ENCODE measurements around the gene RNU1-4.
"Not testable (repeated sequence)": the region's sequence is repeated elsewhere in the genome, so short reads cannot be mapped to it uniquely, and the experiment has no call there.

The RNU1-4 gene

DNA sequence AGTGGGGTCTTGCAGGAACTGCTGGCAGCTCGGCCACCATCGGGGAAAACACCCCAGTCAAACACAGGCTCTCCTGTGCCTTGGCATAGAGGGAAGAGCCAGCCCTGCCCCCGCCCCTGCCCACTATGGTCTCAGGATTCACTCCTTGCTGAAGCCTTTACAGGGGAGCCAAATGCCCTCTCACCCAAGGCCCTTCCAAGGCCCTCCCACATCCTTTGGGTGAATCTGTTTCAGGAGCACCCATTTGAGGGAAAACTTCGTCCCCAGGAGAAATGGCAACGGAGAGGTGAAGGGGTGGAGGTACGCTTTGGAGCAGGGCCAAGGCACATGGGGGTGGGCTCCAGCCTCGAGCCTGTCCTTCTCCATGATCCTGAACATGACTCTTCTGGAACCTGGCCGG is 35.9 kb downstream of the RNU1-4 start:
- not testable (repeated sequence) for ATAC-seq (ENCODE audit: low read depth); H3K4me1 ChIP-seq (ENCODE audit: insufficient read depth, poor library complexity, severe bottlenecking); H3K36me3 ChIP-seq (ENCODE audit: low read depth); DNase-seq (ENCODE audit: low spot score); H3K27me3 ChIP-seq (ENCODE audit: insufficient read depth, poor library complexity, severe bottlenecking); H3K27ac ChIP-seq (ENCODE audit: poor library complexity, severe bottlenecking); H3K9me3 ChIP-seq (ENCODE audit: severe bottlenecking); H3K4me3 ChIP-seq (ENCODE audit: severe bottlenecking)

DNA sequence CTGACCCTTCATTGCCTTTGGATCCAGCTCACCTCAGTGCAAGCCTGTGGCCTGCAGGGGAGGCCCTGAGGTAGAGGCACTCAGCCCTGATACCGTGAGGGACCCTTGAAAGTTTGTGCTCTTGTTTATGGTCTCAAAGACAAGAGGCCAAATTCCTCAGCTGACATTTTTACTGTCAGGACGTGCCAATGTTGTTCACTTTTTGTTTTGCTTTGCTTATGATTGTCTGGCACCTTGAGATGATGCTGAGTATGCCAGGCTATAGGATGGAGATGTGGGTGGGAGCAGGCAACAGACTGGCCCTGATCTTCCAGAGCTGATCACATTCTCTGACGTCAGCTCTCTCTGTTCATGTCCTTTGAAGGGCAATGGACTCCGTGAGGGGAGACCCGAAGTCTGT is 36.5 kb downstream of the RNU1-4 start:
- H3K4me1 ChIP-seq (ENCODE audit: insufficient read depth, poor library complexity, severe bottlenecking); DNase-seq (ENCODE audit: low spot score): not testable (repeated sequence)

DNA sequence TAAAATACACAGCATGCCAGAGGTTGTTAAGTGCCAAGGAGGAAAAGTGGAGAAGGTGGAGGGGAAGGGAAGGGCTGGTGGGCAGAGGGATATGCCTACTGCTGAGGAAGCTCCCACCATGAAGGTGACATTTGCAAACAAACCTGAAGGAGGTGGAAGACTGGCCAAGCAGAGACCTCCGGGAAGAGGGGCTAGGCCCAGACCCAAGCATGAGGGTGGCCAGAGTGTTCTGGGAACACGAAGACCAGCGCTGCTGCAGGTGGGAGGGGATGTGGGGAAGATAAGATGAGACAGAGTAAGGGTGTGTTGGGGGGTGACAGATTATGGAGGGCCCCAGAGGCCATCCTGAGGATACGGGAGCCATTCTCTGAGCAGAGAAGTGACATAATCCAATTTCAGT is 37.5 kb downstream of the RNU1-4 start:
- H3K36me3 ChIP-seq (ENCODE audit: low read depth); H3K27me3 ChIP-seq (ENCODE audit: insufficient read depth, poor library complexity, severe bottlenecking); H3K27ac ChIP-seq (ENCODE audit: poor library complexity, severe bottlenecking); H3K4me1 ChIP-seq (ENCODE audit: insufficient read depth, poor library complexity, severe bottlenecking); H3K9me3 ChIP-seq (ENCODE audit: severe bottlenecking); H3K4me3 ChIP-seq (ENCODE audit: severe bottlenecking); ATAC-seq (ENCODE audit: low read depth); DNase-seq (ENCODE audit: low spot score): not testable (repeated sequence)

More for the DNA sequence above, 36.5 kb downstream of the RNU1-4 start:
- not testable (repeated sequence) for H3K4me3 ChIP-seq (ENCODE audit: severe bottlenecking); H3K27ac ChIP-seq (ENCODE audit: poor library complexity, severe bottlenecking); H3K9me3 ChIP-seq (ENCODE audit: severe bottlenecking); H3K36me3 ChIP-seq (ENCODE audit: low read depth); ATAC-seq (ENCODE audit: low read depth); H3K27me3 ChIP-seq (ENCODE audit: insufficient read depth, poor library complexity, severe bottlenecking)

DNA sequence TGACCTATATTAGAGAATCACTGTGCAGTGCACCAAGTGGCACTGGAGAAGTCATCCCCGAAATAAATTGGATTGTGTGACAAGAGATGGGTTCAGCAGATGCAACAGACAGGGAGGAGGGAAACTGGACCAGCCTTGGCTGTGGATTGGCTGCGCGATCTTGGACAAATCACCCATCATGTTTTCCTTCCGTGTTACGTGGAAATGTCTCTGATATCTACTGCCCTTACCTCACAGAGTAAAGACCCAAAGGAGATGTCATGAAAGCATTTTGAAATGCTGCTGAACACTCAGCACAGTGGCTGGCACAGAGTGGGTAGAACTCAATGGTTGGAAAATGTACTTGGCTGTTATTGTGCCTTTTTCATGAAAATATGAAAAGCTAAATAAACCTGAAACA is 39.2 kb downstream of the RNU1-4 start:
- H3K36me3 ChIP-seq (ENCODE audit: low read depth); H3K27me3 ChIP-seq (ENCODE audit: insufficient read depth, poor library complexity, severe bottlenecking); ATAC-seq (ENCODE audit: low read depth); H3K4me1 ChIP-seq (ENCODE audit: insufficient read depth, poor library complexity, severe bottlenecking); DNase-seq (ENCODE audit: low spot score); H3K27ac ChIP-seq (ENCODE audit: poor library complexity, severe bottlenecking); H3K9me3 ChIP-seq (ENCODE audit: severe bottlenecking); H3K4me3 ChIP-seq (ENCODE audit: severe bottlenecking): not testable (repeated sequence)

DNA sequence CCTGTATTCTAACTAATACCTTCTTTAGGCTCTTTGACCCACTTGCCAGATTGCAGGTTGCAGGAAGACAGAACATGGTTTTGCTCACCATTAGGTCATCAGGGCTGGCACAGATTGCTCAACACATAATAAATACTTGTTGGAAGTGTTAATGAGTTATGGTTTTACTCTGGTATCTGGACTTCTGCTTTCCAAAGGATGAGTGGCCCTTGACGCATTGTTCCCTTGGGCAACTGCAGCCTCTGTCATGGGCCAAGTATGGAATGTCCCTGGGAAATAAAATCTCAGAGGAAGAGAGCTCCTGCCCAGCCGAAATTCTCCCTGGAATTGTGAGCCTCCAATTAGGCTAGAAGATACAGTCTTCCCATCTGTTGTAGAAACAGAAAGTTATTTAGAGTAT is 40.7 kb downstream of the RNU1-4 start:
- DNase-seq (ENCODE audit: low spot score); H3K4me1 ChIP-seq (ENCODE audit: insufficient read depth, poor library complexity, severe bottlenecking); H3K4me3 ChIP-seq (ENCODE audit: severe bottlenecking); H3K27me3 ChIP-seq (ENCODE audit: insufficient read depth, poor library complexity, severe bottlenecking); H3K9me3 ChIP-seq (ENCODE audit: severe bottlenecking); H3K36me3 ChIP-seq (ENCODE audit: low read depth); H3K27ac ChIP-seq (ENCODE audit: poor library complexity, severe bottlenecking): not testable (repeated sequence)
- peak; percentile 93 for ATAC-seq (ENCODE audit: low read depth)

DNA sequence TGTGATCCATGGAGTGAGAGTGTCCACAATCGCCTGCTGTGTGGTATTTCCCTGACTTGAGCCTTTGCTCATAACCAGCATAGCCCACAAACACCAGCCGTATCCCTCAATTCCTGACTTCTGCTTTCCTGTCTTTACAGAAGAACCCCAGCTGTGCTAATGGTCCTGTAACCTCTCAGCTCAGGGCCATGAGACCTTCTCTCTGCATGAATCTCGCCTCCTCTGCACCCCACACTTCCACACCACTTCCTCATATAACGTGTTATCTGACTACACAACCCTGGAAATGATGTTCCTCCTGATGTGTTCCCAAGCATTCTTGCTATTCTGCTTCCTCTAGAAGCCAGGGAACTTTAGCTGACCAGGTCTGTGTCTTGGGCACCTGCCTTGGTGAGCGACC is 41.3 kb downstream of the RNU1-4 start:
- DNase-seq (ENCODE audit: low spot score); H3K27me3 ChIP-seq (ENCODE audit: insufficient read depth, poor library complexity, severe bottlenecking); H3K4me3 ChIP-seq (ENCODE audit: severe bottlenecking); H3K27ac ChIP-seq (ENCODE audit: poor library complexity, severe bottlenecking); H3K4me1 ChIP-seq (ENCODE audit: insufficient read depth, poor library complexity, severe bottlenecking); H3K9me3 ChIP-seq (ENCODE audit: severe bottlenecking); H3K36me3 ChIP-seq (ENCODE audit: low read depth); ATAC-seq (ENCODE audit: low read depth): not testable (repeated sequence)

DNA sequence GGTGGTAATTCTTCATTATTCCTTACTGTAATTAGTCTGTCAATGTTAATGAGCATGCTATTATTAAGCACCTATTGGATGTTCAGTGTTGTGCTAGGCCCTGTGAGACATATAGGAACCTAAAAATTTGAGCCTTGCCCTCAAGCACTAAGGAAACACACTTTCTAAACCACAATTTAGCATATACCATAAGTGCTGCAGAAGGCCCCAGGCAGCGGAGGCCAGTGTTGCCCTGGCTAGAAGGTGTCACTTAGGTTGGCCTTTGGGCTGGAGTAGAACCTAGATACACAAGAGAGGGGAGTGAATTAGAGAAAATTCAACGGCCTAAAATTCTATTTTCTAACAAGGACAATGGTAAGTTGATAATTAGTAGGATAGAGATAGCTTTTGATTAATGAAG is 44.6 kb downstream of the RNU1-4 start:
- not testable (repeated sequence) for H3K36me3 ChIP-seq (ENCODE audit: low read depth); H3K9me3 ChIP-seq (ENCODE audit: severe bottlenecking); H3K27ac ChIP-seq (ENCODE audit: poor library complexity, severe bottlenecking); H3K4me3 ChIP-seq (ENCODE audit: severe bottlenecking); ATAC-seq (ENCODE audit: low read depth); DNase-seq (ENCODE audit: low spot score); H3K27me3 ChIP-seq (ENCODE audit: insufficient read depth, poor library complexity, severe bottlenecking); H3K4me1 ChIP-seq (ENCODE audit: insufficient read depth, poor library complexity, severe bottlenecking)

DNA sequence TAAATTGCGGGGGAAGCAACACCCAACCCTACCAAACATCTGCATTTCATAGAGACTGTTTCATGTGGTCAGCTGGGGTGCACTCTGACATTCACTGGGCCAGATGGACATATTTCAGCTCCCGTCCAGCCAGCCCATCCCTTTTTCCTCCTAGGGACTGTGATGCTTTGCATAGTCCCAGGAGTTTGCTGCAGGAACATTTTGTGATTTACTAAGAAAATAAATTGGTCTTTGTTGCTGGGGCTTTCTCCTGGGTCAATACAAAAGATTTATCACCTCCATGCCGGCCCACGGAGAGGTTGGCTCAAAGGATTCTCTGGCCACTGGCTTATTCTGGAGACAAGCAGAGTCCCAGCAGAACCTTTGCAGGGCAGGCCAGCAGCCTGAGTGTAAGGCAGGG is 46.0 kb downstream of the RNU1-4 start:
- not testable (repeated sequence) for H3K4me1 ChIP-seq (ENCODE audit: insufficient read depth, poor library complexity, severe bottlenecking); ATAC-seq (ENCODE audit: low read depth); H3K36me3 ChIP-seq (ENCODE audit: low read depth)

DNA sequence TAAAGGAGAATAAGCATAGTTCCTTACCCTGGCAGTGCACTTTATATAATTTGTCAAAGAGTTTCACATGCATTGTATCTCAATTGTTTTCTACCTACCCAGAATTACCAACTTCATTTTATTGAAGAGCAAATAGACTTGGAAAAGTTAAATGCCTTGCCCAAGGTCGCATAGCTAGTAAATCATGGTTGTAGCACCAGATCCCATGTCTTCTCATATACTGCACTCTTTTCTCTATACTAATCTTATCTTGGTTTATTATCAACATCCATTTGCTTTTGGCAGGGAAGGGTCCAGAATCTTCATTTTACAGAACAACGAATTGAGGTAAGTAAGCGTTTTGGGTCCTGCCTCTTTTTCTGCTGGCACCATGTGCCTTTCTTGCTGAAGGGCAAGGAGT is 46.9 kb downstream of the RNU1-4 start:
- not testable (repeated sequence) for H3K4me1 ChIP-seq (ENCODE audit: insufficient read depth, poor library complexity, severe bottlenecking); DNase-seq (ENCODE audit: low spot score); H3K9me3 ChIP-seq (ENCODE audit: severe bottlenecking); H3K27me3 ChIP-seq (ENCODE audit: insufficient read depth, poor library complexity, severe bottlenecking); ATAC-seq (ENCODE audit: low read depth); H3K27ac ChIP-seq (ENCODE audit: poor library complexity, severe bottlenecking); H3K4me3 ChIP-seq (ENCODE audit: severe bottlenecking); H3K36me3 ChIP-seq (ENCODE audit: low read depth)

More for the DNA sequence above, 46.0 kb downstream of the RNU1-4 start:
- not testable (repeated sequence) for DNase-seq (ENCODE audit: low spot score); H3K4me3 ChIP-seq (ENCODE audit: severe bottlenecking); H3K27ac ChIP-seq (ENCODE audit: poor library complexity, severe bottlenecking); H3K27me3 ChIP-seq (ENCODE audit: insufficient read depth, poor library complexity, severe bottlenecking); H3K9me3 ChIP-seq (ENCODE audit: severe bottlenecking)

DNA sequence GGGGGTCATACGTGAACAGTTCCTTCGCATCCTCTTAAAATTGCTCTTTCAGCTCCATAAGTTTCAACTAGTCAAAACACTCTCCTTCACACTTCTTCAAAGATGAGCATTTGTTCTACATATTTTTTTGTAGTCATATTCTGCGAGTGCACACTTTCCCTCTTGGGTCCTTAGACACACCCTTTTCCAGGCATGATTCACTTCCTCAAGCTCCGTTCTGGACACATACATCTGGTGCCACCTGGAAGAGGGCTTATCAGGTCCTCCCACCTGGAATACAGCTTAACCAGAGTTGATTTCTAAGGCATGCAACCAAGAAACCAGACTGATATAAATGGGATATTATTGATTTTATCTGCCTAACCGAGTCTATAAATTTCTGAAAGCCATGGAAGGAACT is 47.4 kb downstream of the RNU1-4 start:
- not testable (repeated sequence) for H3K36me3 ChIP-seq (ENCODE audit: low read depth)

More for the DNA sequence above, 47.4 kb downstream of the RNU1-4 start:
- H3K27ac ChIP-seq (ENCODE audit: poor library complexity, severe bottlenecking); H3K27me3 ChIP-seq (ENCODE audit: insufficient read depth, poor library complexity, severe bottlenecking); H3K4me1 ChIP-seq (ENCODE audit: insufficient read depth, poor library complexity, severe bottlenecking); H3K4me3 ChIP-seq (ENCODE audit: severe bottlenecking); H3K9me3 ChIP-seq (ENCODE audit: severe bottlenecking); DNase-seq (ENCODE audit: low spot score): not testable (repeated sequence)
- peak; percentile 95 for ATAC-seq (ENCODE audit: low read depth)
